Inferior parietal cortex (tissue), 1 donor: ENCODE results near the gene PRR20A.
A peak's percentile ranks its signal among the peaks of the same experiment; 100 is the strongest.
"Not testable (repeated sequence)": the region's sequence is repeated elsewhere in the genome, so short reads cannot be mapped to it uniquely, and the experiment has no call there.

Experiments used
- DNase-seq: peaks from one replicate; pipeline ENCODE4 v3.0.0-alpha.2; 2016; ENCODE audit errors: extremely low spot score

The PRR20A gene

DNA sequence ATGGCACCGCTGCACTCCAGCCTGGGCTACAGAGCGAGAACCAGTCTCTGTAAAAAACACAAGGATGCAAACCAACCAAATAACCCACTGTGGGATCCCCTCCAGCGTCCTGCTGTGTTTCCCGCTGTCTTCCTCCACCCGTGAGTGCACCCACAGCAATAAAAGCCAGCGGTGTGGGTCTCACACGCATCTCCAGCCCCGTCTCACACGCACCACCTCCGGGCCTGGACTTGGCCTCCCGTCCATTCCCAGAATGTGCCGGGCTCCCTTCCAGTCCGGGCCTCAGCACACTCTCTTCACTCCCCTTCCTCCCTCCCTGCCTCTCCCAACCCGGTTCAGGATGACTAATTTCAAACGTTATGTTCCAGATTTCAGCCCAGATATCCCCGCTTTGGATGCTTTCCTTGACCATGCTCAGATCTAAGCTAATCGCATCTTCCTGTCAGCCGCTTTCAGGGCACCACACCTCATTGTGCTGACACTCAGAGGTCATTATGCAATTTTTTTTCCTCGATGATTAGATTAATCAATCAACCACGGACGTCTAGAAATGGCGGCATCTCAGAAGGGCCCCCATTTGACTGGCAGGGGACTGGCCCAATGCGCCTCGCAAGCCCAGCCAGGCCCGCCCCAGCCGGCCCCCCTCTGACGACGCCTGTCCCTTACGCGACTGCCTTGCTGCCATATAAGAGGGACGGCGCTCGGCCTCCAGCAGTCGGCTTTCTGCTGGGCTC is at the start of gene PRR20A:
TSS of gene PRR20A (plus strand) at position 684 of the 734 bp plus-strand sequence. CDS start 387 bp downstream, outside the sequence.
- not testable (repeated sequence) for DNase-seq

GRCh38 chr13:57114945-57115344 is 25.8 kb upstream of the PRR20A start:
- DNase-seq: no peak

- peak; percentile 39 for DNase-seq
Measured at GRCh38 chr13:57123681-57124080, 17.0 kb upstream of the PRR20A start.

GRCh38 chr13:57128909-57129308 is 11.8 kb upstream of the PRR20A start:
- no peak for DNase-seq

- no peak for DNase-seq
Measured at GRCh38 chr13:57136093-57136492, 4.6 kb upstream of the PRR20A start.

DNA sequence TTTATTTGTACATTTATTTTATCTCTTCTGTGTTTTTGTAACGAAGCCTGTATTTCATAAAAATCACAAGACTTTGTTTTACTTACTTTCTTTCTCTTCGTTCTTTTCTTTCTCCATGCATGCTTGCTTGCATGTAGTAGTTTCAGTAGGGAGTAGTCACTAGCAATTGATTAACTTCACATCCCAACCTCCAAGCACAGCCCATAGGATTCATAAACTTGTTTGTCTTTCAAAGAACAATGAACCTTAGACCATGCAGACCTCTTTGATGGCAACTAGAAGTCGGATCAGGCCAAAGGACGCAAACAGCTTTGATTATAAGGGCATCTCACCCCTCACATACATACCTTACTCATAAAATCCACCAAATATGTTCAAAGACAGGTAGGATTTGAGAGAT is 3.1 kb upstream of the PRR20A start:
- DNase-seq: no peak

DNA sequence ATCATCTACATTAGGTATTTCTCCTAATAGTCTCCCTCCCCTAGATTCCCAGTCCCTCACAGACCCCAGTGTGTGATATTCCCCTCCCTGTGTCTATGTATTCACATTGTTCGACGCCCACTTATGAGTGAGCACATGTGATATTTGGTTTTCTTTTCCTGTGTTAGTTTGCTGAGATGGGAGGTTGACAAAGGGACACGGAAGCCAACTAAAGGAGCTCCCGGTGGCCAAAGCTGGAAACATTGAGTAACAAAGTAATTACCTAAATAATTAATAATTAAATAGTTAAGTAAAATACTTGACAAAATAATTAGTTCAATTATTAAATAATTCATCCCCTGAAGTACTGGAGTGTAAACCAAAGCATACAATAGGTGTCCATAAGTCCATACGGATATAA is 1.7 kb upstream of the PRR20A start:
- no peak for DNase-seq

DNA sequence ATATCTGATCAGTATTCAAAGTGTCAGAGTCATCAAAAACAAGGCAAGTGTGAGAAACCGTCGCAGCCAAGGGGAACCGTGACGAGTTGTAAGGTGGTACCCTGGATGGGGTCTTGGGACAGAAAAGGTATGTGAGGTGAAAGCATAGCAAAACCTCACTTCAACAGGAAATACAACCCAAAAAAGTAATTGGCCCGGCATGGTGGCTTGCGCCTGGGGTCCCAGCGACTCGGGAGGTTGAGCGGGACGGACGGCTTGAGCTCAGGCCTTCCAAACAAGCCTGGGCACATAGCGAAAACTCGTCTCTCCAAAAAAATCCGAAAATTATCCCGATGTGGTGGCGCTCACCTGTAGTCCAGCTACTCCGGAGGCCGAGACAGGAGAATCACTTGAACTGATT is 937 bp upstream of the PRR20A start:
- not testable (repeated sequence) for DNase-seq

DNA sequence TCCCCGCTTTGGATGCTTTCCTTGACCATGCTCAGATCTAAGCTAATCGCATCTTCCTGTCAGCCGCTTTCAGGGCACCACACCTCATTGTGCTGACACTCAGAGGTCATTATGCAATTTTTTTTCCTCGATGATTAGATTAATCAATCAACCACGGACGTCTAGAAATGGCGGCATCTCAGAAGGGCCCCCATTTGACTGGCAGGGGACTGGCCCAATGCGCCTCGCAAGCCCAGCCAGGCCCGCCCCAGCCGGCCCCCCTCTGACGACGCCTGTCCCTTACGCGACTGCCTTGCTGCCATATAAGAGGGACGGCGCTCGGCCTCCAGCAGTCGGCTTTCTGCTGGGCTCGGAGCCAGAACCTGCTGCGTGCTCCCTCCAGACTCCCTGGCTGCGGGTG is 6.5 kb downstream of the PRR20A start, which contains the start of gene PRR20B:
TSS of gene PRR20B (plus strand) at position 301 of the 400 bp plus-strand sequence. CDS start 387 bp downstream, outside the sequence.
- DNase-seq: not testable (repeated sequence)

GRCh38 chr13:57148106-57148505 is 7.4 kb downstream of the PRR20A start:
- DNase-seq: not testable (repeated sequence)

DNA sequence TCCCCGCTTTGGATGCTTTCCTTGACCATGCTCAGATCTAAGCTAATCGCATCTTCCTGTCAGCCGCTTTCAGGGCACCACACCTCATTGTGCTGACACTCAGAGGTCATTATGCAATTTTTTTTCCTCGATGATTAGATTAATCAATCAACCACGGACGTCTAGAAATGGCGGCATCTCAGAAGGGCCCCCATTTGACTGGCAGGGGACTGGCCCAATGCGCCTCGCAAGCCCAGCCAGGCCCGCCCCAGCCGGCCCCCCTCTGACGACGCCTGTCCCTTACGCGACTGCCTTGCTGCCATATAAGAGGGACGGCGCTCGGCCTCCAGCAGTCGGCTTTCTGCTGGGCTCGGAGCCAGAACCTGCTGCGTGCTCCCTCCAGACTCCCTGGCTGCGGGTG is 13.0 kb downstream of the PRR20A start, which contains the start of gene PRR20C:
TSS of gene PRR20C (plus strand) at position 301 of the 400 bp plus-strand sequence. CDS start 387 bp downstream, outside the sequence.
- not testable (repeated sequence) for DNase-seq

GRCh38 chr13:57160332-57160731 is 19.6 kb downstream of the PRR20A start, which contains the start of gene PRR20D:
TSS of gene PRR20D (plus strand) at chr13:57160632. CDS start at chr13:57161019, 387 bp downstream.
- not testable (repeated sequence) for DNase-seq

DNA sequence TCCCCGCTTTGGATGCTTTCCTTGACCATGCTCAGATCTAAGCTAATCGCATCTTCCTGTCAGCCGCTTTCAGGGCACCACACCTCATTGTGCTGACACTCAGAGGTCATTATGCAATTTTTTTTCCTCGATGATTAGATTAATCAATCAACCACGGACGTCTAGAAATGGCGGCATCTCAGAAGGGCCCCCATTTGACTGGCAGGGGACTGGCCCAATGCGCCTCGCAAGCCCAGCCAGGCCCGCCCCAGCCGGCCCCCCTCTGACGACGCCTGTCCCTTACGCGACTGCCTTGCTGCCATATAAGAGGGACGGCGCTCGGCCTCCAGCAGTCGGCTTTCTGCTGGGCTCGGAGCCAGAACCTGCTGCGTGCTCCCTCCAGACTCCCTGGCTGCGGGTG is 26.2 kb downstream of the PRR20A start, which contains the start of gene PRR20E:
TSS of gene PRR20E (plus strand) at position 301 of the 400 bp plus-strand sequence. CDS start 387 bp downstream, outside the sequence.
- not testable (repeated sequence) for DNase-seq

DNA sequence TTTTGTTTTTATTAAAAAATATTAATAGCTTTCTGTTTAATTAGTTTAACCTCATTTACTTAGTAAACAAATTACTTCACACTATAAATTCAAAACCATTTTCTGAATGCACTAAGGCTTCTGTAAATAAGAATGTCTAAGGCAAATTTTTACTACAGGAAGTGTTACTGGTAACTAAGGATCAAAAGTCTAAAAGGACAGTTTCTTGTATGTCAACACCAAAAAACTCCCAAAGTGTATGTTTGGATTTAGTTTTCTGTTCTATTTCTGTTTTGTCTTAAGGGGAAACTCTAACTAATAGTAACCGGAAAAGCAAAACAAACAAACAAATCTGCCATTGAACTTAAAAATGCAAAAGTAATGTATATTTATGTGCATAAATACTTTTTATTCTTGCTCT is 50.9 kb downstream of the PRR20A start:
- DNase-seq: no peak
